ENCODE data around the gene ZNF879.

The ZNF879 gene

DNA sequence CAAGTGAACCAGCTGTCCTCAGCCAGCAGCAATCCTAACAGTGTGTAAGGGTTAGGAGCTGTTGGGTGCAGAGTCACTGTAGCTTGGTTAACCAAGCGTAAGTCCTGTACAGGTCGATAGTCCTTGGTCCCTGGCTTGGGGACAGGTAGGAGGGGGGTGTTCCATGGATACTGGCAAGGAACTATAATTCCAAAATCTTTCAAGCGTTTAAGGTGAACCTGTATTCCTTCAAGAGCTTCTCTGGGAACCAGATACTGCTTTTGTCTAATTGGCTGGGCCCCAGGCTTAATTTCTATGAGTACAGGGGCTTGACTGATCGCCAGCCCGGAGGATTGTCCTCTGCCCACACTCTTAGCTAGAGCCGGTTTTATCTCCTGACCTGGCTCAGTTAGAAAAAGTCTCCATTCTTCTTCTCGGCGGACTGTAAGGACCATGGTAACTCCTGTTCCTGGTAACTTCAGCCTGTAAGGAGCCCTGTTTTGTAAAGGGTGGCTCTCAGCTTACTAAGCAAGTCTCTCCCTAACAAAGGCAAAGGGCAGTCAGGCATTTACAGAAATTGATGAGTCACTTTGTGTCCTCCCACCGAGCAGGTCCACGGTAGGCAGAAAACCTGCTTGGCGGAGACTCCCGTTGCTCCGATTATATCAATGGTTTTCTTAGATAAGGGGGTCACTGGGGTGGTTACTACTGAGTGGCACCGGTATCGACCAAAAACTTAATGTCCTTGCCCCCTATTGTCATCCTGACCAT lies 30.6 kb downstream of the ZNF879 start:
- Histone ChIP-seq H3K4me2 (ENCODE audit: insufficient read depth, low read length, poor library complexity, severe bottlenecking) (no peak overlapping the region), H4K8ac (ENCODE audit: low read depth, low read length) (no peak overlapping the region), H2AK5ac (ENCODE audit: low read depth, low read length) (no peak overlapping the region), H3K4me3 (ENCODE audit: low read length in 2 of 2) (no peak overlapping the region), H3K9ac (ENCODE audit: low read depth, low read length, poor library complexity) (no peak overlapping the region), H2BK12ac (ENCODE audit: low read length) (no peak overlapping the region), H3K4me1 (ENCODE audit: control insufficient read depth in 2 of 2, insufficient read depth in 1 of 2, low read depth in 1 of 2, low read length in 2 of 2) (peaks cover 0 to 3% of the 10 kb centered on the region in 2 donors), H3K9me3 (replicated peaks in 1 of 2; ENCODE audit: control insufficient read depth in 2 of 2, insufficient read depth in 1 of 2, low read depth in 1 of 2, low read length in 2 of 2) (peaks cover 8 to 9% of the 10 kb centered on the region in 2 donors), H3K79me1 (ENCODE audit: low read depth, low read length) (no peaks in the 10 kb centered on the region), H2BK15ac (ENCODE audit: low read length) (no peak overlapping the region), H2BK5ac (ENCODE audit: low read length) (no peak overlapping the region), H3K36me3 (replicated peaks in 1 of 2; ENCODE audit: control insufficient read depth in 2 of 2, insufficient read depth in 2 of 2, low read length in 2 of 2) (no peaks in the 10 kb centered on the region), H2AFZ (ENCODE audit: low read length) (no peak overlapping the region), H3K4ac (ENCODE audit: low read length) (no peak overlapping the region), H4K91ac (ENCODE audit: low read depth, low read length, poor library complexity) (no peak overlapping the region), H3K18ac (ENCODE audit: low read length) (no peak overlapping the region), H2BK120ac (ENCODE audit: low read depth, low read length) (no peak overlapping the region), H3K27me3 (ENCODE audit: control insufficient read depth in 3 of 3, insufficient read depth in 3 of 3, low read depth in 1 of 3, low read length in 3 of 3) (no peaks in the 10 kb centered on the region), H3K14ac (ENCODE audit: low read length) (no peak overlapping the region), H3K27ac (replicated peaks; ENCODE audit: low read length) (no peak overlapping the region), H3K23ac (ENCODE audit: low read depth, low read length, poor library complexity) (no peak overlapping the region)
- WGBS, 2 donors (ENCODE audit: extremely low coverage in 2 of 2, insufficient read length in 2 of 2, insufficient replicate concordance in 1 of 2): no CpG with 5 or more reads among the region's 15 CpGs
- DNase-seq (ENCODE audit: low spot score): no peak

DNA sequence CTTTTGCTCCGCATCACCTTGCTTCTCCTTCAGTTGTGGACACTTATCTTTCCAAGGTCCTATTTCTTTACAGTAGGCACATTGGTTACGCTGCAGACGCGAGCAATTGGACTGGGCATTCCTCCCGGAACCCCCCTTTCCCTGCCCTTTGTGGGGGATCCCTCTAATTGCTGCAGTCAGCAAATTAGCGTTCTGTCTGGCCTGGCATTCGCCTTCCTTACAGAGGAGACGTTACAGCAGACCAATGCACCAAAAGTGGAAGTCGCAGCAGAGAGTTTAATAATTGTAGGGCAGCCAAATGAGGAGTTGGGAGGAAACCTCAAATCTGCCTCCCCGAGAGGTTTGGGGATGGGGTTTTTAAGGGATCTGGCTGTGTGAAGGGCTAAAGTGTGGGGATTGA lies 31.3 kb downstream of the ZNF879 start:
- Histone ChIP-seq H4K91ac (ENCODE audit: low read depth, low read length, poor library complexity) (no peak overlapping the region), H3K4me3 (ENCODE audit: low read length in 2 of 2) (no peak overlapping the region), H3K79me1 (ENCODE audit: low read depth, low read length) (no peaks in the 10 kb centered on the region), H3K4me1 (ENCODE audit: control insufficient read depth in 2 of 2, insufficient read depth in 1 of 2, low read depth in 1 of 2, low read length in 2 of 2) (peaks cover 0 to 3% of the 10 kb centered on the region in 2 donors), H3K27me3 (ENCODE audit: control insufficient read depth in 3 of 3, insufficient read depth in 3 of 3, low read depth in 1 of 3, low read length in 3 of 3) (no peaks in the 10 kb centered on the region), H3K4me2 (ENCODE audit: insufficient read depth, low read length, poor library complexity, severe bottlenecking) (no peak overlapping the region), H4K8ac (ENCODE audit: low read depth, low read length) (no peak overlapping the region), H3K4ac (ENCODE audit: low read length) (no peak overlapping the region), H3K18ac (ENCODE audit: low read length) (no peak overlapping the region), H3K14ac (ENCODE audit: low read length) (no peak overlapping the region), H3K36me3 (replicated peaks in 1 of 2; ENCODE audit: control insufficient read depth in 2 of 2, insufficient read depth in 2 of 2, low read length in 2 of 2) (no peaks in the 10 kb centered on the region), H2BK15ac (ENCODE audit: low read length) (no peak overlapping the region), H3K9me3 (replicated peaks in 1 of 2; ENCODE audit: control insufficient read depth in 2 of 2, insufficient read depth in 1 of 2, low read depth in 1 of 2, low read length in 2 of 2) (peaks cover 9 to 15% of the 10 kb centered on the region in 2 donors), H2AFZ (ENCODE audit: low read length) (no peak overlapping the region), H3K9ac (ENCODE audit: low read depth, low read length, poor library complexity) (no peak overlapping the region), H2AK5ac (ENCODE audit: low read depth, low read length) (no peak overlapping the region), H3K23ac (ENCODE audit: low read depth, low read length, poor library complexity) (no peak overlapping the region), H2BK5ac (ENCODE audit: low read length) (no peak overlapping the region), H3K27ac (replicated peaks; ENCODE audit: low read length) (no peak overlapping the region), H2BK12ac (ENCODE audit: low read length) (no peak overlapping the region), H2BK120ac (ENCODE audit: low read depth, low read length) (no peak overlapping the region)
- WGBS, 2 donors (ENCODE audit: extremely low coverage in 2 of 2, insufficient read length in 2 of 2, insufficient replicate concordance in 1 of 2): no CpG with 5 or more reads among the region's 10 CpGs
- no peak for DNase-seq (ENCODE audit: low spot score)

DNA sequence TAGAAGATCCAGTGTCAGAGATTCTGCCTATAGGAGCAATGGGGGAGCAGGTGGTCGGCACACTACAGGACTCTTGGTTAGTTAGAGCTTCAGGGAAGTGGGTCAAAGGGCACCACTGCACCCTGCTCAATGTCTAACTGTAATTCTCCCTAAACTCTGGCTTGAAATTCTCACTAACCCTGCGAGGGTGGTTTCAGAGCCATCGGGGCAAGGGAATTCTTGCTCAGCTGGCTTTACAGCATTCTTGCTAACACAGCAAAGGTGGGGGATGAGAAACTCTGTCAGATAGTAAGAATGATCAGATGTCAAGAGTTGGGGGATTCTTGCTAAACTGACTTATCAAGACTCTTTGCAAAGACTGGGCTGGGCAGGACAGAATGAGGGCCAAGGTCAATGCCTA lies 31.8 kb downstream of the ZNF879 start:
- H3K4me1 ChIP-seq (ENCODE audit: control insufficient read depth in 2 of 2, insufficient read depth in 1 of 2, low read depth in 1 of 2, low read length in 2 of 2): peaks cover 0 to 3% of the 10 kb centered on the region in 2 donors
- H2BK5ac ChIP-seq (ENCODE audit: low read length): no peak overlapping the region
- no peak overlapping the region for H3K4ac ChIP-seq (ENCODE audit: low read length)
- WGBS, 2 donors (ENCODE audit: extremely low coverage in 2 of 2, insufficient read length in 2 of 2, insufficient replicate concordance in 1 of 2): no CpG with 5 or more reads among the region's 3 CpGs
- H4K91ac ChIP-seq (ENCODE audit: low read depth, low read length, poor library complexity): no peak overlapping the region
- no peak overlapping the region for H3K18ac ChIP-seq (ENCODE audit: low read length)
- H3K36me3 ChIP-seq (replicated peaks in 1 of 2; ENCODE audit: control insufficient read depth in 2 of 2, insufficient read depth in 2 of 2, low read length in 2 of 2): no peaks in the 10 kb centered on the region
- no peaks in the 10 kb centered on the region for H3K27me3 ChIP-seq (ENCODE audit: control insufficient read depth in 3 of 3, insufficient read depth in 3 of 3, low read depth in 1 of 3, low read length in 3 of 3)
- no peak overlapping the region for H2AK5ac ChIP-seq (ENCODE audit: low read depth, low read length)
- DNase-seq (ENCODE audit: low spot score): no peak
- no peak overlapping the region for H3K27ac ChIP-seq (replicated peaks; ENCODE audit: low read length)
- no peaks in the 10 kb centered on the region for H3K79me1 ChIP-seq (ENCODE audit: low read depth, low read length)
- H2AFZ ChIP-seq (ENCODE audit: low read length): no peak overlapping the region
- H2BK12ac ChIP-seq (ENCODE audit: low read length): no peak overlapping the region
- H2BK120ac ChIP-seq (ENCODE audit: low read depth, low read length): no peak overlapping the region
- no peak overlapping the region for H4K8ac ChIP-seq (ENCODE audit: low read depth, low read length)
- no peak overlapping the region for H2BK15ac ChIP-seq (ENCODE audit: low read length)
- no peak overlapping the region for H3K4me2 ChIP-seq (ENCODE audit: insufficient read depth, low read length, poor library complexity, severe bottlenecking)
- no peak overlapping the region for H3K14ac ChIP-seq (ENCODE audit: low read length)
- H3K9me3 ChIP-seq (replicated peaks in 1 of 2; ENCODE audit: control insufficient read depth in 2 of 2, insufficient read depth in 1 of 2, low read depth in 1 of 2, low read length in 2 of 2): peaks cover 9 to 15% of the 10 kb centered on the region in 2 donors
- no peak overlapping the region for H3K9ac ChIP-seq (ENCODE audit: low read depth, low read length, poor library complexity)
- H3K4me3 ChIP-seq (ENCODE audit: low read length in 2 of 2): no peak overlapping the region
- no peak overlapping the region for H3K23ac ChIP-seq (ENCODE audit: low read depth, low read length, poor library complexity)

DNA sequence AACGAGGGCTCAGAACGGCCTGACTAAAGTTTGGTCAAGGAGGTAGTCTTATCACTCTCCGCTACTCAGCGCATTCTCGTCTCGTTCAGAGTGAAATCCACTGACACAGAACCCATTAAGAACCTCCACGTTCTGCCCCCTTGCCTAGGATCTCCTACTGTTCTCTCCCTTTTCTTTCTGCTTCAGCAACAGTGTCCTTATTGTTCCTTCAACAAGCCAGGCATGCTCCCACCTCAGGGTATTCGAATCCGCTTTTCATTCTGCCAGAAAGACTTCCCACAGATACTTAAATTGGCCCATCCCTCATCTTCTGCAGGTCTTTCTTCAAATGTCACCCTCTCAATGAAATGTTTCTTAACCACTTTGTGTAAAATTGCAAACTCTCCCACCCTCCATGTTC lies 32.2 kb downstream of the ZNF879 start:
- Histone ChIP-seq H3K18ac (ENCODE audit: low read length) (no peak overlapping the region), H3K4ac (ENCODE audit: low read length) (no peak overlapping the region), H3K36me3 (replicated peaks in 1 of 2; ENCODE audit: control insufficient read depth in 2 of 2, insufficient read depth in 2 of 2, low read length in 2 of 2) (no peaks in the 10 kb centered on the region), H4K91ac (ENCODE audit: low read depth, low read length, poor library complexity) (no peak overlapping the region), H3K79me1 (ENCODE audit: low read depth, low read length) (no peaks in the 10 kb centered on the region), H2AK5ac (ENCODE audit: low read depth, low read length) (no peak overlapping the region), H3K14ac (ENCODE audit: low read length) (no peak overlapping the region), H4K8ac (ENCODE audit: low read depth, low read length) (no peak overlapping the region), H3K4me3 (ENCODE audit: low read length in 2 of 2) (no peak overlapping the region), H2BK5ac (ENCODE audit: low read length) (no peak overlapping the region), H3K4me2 (ENCODE audit: insufficient read depth, low read length, poor library complexity, severe bottlenecking) (no peak overlapping the region), H3K27me3 (ENCODE audit: control insufficient read depth in 3 of 3, insufficient read depth in 3 of 3, low read depth in 1 of 3, low read length in 3 of 3) (no peaks in the 10 kb centered on the region), H3K27ac (replicated peaks; ENCODE audit: low read length) (no peak overlapping the region), H3K4me1 (ENCODE audit: control insufficient read depth in 2 of 2, insufficient read depth in 1 of 2, low read depth in 1 of 2, low read length in 2 of 2) (peaks cover 0 to 6% of the 10 kb centered on the region in 2 donors), H2BK120ac (ENCODE audit: low read depth, low read length) (no peak overlapping the region), H3K23ac (ENCODE audit: low read depth, low read length, poor library complexity) (no peak overlapping the region), H2BK15ac (ENCODE audit: low read length) (no peak overlapping the region), H3K9me3 (replicated peaks in 1 of 2; ENCODE audit: control insufficient read depth in 2 of 2, insufficient read depth in 1 of 2, low read depth in 1 of 2, low read length in 2 of 2) (peaks cover 11 to 15% of the 10 kb centered on the region in 2 donors), H2AFZ (ENCODE audit: low read length) (no peak overlapping the region), H2BK12ac (ENCODE audit: low read length) (no peak overlapping the region), H3K9ac (ENCODE audit: low read depth, low read length, poor library complexity) (no peak overlapping the region)
- no CpG with 5 or more reads among the region's 9 CpGs for WGBS, 2 donors (ENCODE audit: extremely low coverage in 2 of 2, insufficient read length in 2 of 2, insufficient replicate concordance in 1 of 2)
- DNase-seq (ENCODE audit: low spot score): no peak
